Mucosa of descending colon (tissue), 3 donors: Measurements from ENCODE around the gene KISS1R. TPM values are rescaled to one million over a fixed set of nuclear protein-coding genes. Genes with fewer than 3 reads are reported as not detected.

ENCODE experiments used
- ATAC-seq: fragments of 200-7000 bp; cut with Tn5 transposase; one replicate; pipeline ENCODE4 v1.9.1; 2020; ENCODE audit warnings: mild to moderate bottlenecking, moderate library complexity
- DNase-seq, 3 donors: peaks; one replicate each; pipeline ENCODE4 v3.0.0-alpha.2; 2020
- H3K36me3 ChIP-seq: fragments of 200-600 bp; one replicate; pipeline ENCODE4 v1.8.0; 2021; ENCODE audit warnings: low read depth, mild to moderate bottlenecking
- H3K4me1 ChIP-seq: fragments of 200-600 bp; one replicate; pipeline ENCODE4 v1.8.0; 2021; ENCODE audit warnings: low read depth, mild to moderate bottlenecking
- H3K4me3 ChIP-seq: fragments of 200-600 bp; one replicate; pipeline ENCODE4 v1.8.0; 2021; ENCODE audit warnings: mild to moderate bottlenecking
- H3K9me3 ChIP-seq: fragments of 200-600 bp; one replicate; pipeline ENCODE4 v1.8.0; 2021; ENCODE audit warnings: mild to moderate bottlenecking
- intact Hi-C, 2 donors: fragments of 100-400 bp; cut with DNase I in 1 of 2; cut with micrococcal nuclease in 1 of 2; formaldehyde crosslinking; loops; one replicate each; pipeline versions ENCODE4 v1.11.0 to v1.11.1; 2022; cut with DNase I, micrococcal nuclease
- total RNA-seq, 3 donors: library from RNA; stranded (reverse); fragmentation: NEBNext Ultra II Directional in 2 of 3; extraction: Animal tissue kit (Norgen Biotek cat#: 25700) in 2 of 3; gene quantifications; one replicate each; pipeline versions ENCODE4 v1.2.1 to v1.2.4, GENCODE V29; 2021 to 2023
- TF ChIP-seq, protein P1 (sequence below): fragments of 200-600 bp; IDR thresholded peaks from one replicate; pipeline ENCODE4 v1.8.0; 2022; ENCODE audit warnings: antibody characterized with exemption, mild to moderate bottlenecking
- donor health status: DM: no; HTN: no; CAD: no; lungs with moderate emphysema.
- donor health status: DM: no; HTN: no; CAD: no.
- donor health status: DM: no; HTN: yes; CAD: no.

Gene KISS1R
- total RNA-seq, 3 donors from 2014 or later = not detected

DNA sequence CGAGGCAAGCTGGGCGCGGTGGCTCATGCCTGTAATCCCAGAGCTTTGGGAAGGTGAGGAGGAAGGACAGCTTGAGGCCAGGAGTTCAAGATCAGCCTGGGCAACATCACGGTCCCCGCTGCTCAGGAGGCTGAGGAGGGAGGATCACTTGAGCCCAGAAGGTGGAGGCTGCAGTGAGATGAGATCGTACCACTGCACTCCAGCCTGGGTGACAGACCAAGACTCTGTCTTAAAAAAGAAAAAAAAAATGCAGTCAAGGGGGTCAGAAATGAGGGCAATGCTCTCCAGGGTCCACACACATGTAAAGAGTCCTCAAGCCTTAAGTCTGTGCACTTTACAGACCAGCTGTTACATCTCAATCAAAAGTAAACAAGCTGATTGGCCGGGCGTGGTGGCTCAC is 12.6 kb upstream of the KISS1R start:
- H3K4me3 ChIP-seq = no peak overlapping the region
- TF ChIP-seq, protein P1, sequence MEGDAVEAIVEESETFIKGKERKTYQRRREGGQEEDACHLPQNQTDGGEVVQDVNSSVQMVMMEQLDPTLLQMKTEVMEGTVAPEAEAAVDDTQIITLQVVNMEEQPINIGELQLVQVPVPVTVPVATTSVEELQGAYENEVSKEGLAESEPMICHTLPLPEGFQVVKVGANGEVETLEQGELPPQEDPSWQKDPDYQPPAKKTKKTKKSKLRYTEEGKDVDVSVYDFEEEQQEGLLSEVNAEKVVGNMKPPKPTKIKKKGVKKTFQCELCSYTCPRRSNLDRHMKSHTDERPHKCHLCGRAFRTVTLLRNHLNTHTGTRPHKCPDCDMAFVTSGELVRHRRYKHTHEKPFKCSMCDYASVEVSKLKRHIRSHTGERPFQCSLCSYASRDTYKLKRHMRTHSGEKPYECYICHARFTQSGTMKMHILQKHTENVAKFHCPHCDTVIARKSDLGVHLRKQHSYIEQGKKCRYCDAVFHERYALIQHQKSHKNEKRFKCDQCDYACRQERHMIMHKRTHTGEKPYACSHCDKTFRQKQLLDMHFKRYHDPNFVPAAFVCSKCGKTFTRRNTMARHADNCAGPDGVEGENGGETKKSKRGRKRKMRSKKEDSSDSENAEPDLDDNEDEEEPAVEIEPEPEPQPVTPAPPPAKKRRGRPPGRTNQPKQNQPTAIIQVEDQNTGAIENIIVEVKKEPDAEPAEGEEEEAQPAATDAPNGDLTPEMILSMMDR = no peak
- no peaks in the 10 kb centered on the region for H3K36me3 ChIP-seq
- no peak for DNase-seq
- intact Hi-C loops = no loop called here
- H3K9me3 ChIP-seq = no peaks in the 10 kb centered on the region
- ATAC-seq = no peak
- H3K4me1 ChIP-seq = peaks cover 11% of the 10 kb centered on the region

DNA sequence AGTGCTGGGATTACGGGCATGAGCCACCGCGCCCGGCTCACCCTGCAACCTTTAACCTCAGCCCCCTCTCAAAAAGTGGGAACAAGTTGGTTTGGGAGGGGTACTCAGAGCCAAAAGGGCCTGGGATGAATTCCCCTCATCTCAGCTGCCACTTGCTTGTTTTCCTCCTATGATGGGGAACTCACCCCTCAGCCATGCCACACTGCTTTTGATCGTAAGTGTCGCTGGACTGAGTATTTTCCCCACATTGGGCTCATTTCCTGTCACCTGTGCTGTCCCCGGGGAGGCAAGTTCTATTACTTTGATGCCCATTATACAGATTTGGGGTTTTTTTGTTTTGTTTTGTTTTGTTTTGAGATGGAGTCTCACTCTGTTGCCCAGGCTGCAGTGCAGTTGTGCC is 10.7 kb upstream of the KISS1R start:
- TF ChIP-seq, protein P1 = no peak
- ATAC-seq = no peak
- no peak for DNase-seq
- H3K9me3 ChIP-seq = no peaks in the 10 kb centered on the region
- H3K4me3 ChIP-seq = no peak overlapping the region
- peaks cover 24% of the 10 kb centered on the region for H3K4me1 ChIP-seq
- intact Hi-C loops = no loop called here
- no peaks in the 10 kb centered on the region for H3K36me3 ChIP-seq

DNA sequence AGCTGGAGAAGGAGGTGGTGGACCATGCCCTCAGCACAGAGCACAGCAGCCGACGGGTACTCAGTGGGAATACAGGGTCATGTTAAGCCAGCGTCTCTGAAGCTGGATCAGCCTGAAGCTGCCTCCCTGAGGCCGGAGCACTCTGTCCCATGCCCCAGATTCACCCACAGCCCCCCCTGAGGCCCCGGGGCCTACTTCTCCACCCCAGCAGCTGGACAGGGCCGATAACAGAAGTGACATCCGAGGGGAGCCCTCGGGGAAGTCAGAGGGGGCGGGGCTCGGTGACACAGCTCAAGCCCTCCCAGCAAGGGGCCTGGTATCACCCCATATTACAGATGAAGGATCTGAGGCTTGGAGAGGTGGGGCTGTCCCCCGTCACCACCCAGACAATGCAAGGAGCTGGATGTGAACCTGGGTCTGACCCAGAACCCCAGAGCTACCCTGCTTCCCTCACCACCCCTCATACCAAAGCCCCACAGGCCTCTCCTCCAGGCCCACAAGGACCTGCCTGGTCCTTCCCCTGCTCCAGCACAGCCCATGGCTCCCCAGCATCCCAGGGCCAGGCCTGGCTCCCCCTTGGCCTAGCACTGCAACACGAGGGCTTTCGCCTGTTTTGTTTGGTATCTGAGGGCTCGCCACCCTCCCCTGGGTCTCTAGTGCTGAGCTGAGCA is 9.8 kb upstream of the KISS1R start:
- no peak overlapping the region for H3K4me3 ChIP-seq
- H3K9me3 ChIP-seq = no peaks in the 10 kb centered on the region
- DNase-seq (peak in 1 of 3 donors; percentile 81), ATAC-seq (no peak)
- H3K4me1 ChIP-seq = peaks cover 27% of the 10 kb centered on the region
- TF ChIP-seq, protein P1 = no peak
- intact Hi-C loops = no loop called here
- no peaks in the 10 kb centered on the region for H3K36me3 ChIP-seq

DNA sequence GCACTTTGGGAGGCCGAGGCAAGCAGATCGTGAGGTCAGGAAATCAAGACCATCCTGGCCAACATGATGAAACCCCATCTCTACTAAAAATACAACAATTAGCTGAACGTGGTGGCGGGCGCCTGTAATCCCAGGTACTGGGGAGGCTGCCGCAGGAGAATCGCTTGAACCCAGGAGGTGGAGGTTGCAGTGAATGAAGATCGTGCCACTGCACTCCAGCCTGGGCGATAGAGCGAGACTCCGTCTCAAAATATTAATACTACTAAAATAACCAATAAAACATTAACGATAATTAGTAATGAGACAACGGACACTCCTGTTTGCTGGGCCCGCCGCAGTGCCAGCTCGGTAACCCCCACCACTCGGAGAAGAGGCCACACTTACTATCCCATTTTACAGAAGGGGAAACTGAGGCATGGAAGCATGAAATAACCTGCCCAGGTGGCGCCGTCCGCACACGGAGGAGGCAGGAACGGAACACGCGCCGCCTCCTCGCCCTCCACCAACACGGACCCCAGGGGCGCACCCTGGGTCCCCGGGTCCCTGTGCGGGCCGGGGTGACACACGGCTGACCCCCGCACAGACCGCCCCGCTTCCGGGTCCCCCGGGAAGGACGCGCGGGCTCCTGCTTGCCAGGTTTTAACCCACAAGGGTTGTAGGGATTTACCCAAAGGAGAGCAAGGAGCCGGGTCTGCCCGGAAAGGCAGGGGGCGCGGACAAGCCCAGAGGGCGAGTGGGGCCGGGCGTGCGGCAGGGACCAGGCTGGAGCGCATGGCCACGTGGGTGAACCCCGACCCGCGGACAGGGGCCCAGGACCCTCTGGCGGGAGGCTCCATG is 5.7 kb upstream of the KISS1R start:
- Histone ChIP-seq H3K36me3 (no peaks in the 10 kb centered on the region), H3K4me1 (peaks cover 30% of the 10 kb centered on the region), H3K4me3 (no peak overlapping the region), H3K9me3 (no peaks in the 10 kb centered on the region)
- peak in 1 of 3 donors; percentile 68 for DNase-seq
- ATAC-seq = no peak
- TF ChIP-seq, protein P1 = no peak
- intact Hi-C loops = no loop called here

DNA sequence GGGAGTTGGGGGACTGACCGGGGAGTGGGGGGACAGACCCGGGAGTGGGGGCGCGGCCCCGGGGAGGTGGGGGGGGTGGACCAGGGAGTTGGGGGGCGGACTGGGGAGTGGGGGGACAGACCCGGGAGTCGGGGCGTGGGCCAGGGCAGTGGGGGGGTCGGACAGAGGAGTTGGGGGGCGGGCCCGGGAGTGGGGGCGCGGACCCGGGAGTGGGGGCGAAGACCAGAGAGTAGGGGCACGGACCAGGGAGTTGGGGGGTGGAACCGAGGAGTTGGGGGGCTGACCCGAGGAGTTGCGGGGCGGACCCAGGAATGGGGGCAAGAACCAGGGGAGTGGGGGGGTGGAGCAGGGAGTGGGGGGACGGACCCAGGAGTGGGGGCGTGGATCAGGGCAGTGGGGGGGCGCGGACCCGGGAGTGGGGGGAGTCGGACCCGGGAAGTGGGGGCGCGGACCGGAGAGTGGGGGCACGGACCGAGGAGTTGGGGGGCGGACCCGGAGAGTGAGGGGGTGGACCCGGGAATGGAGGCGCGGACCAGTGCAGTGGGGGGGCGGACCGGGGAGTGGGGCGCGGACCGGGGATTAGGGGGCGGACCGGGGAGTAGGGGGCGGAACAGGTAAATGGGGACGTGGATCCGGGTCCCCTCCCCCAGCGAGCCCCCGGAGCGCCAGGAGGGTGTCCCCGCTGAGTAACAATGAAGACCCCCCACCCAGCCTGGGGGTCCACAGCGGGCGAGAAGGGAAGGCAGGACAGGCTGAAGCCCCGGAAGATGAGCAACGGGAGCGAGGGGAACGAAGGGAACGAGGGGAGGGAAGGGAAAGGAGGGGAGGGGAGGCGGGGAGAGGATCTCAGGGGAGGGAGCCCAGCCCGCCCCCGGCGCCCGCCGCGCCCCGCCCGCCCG is 4.7 kb upstream of the KISS1R start:
- peak in 1 of 3 donors; percentile 77 for DNase-seq
- no peak for ATAC-seq
- Histone ChIP-seq H3K4me1 (peaks cover 40% of the 10 kb centered on the region), H3K36me3 (no peaks in the 10 kb centered on the region), H3K4me3 (peak overlapping the region; percentile 63), H3K9me3 (no peaks in the 10 kb centered on the region)
- TF ChIP-seq, protein P1 = no peak
- intact Hi-C loops = no loop called here
